IMR-90 (cell line): ENCODE measurements around the gene RHOU. TPM values are rescaled to one million over a fixed set of nuclear protein-coding genes. Genes with fewer than 3 reads are reported as not detected.

Experiments used
- ATAC-seq: fragments of 200-7000 bp; cut with Tn5 transposase; 2 replicates; pipeline ENCODE4 v1.9.1; 2020; ENCODE audit warnings: low read depth, mild to moderate bottlenecking, moderate library complexity
- BruUV-seq: library from RNA; stranded (reverse); fragments of 400-500 nt; replicated peaks from 2 replicates; lab custom pipeline; 2021; lab: Mats Ljungman, UMichigan
- CTCF ChIA-PET: fragments of 300-600 bp; formaldehyde crosslinking; extraction: SDS; loops from one replicate; lab custom pipeline; 2021; ENCODE audit warnings: antibody characterized with exemption; lab: Yijun Ruan, JAX
- POLR2A ChIA-PET: fragments of 300-600 bp; sonication (Branson Sonifier 250); formaldehyde crosslinking; loops from one replicate; lab custom pipeline; 2022; ENCODE audit warnings: antibody characterized with exemption; ENCODE audit not compliant: unreplicated experiment; lab: Charles Lee
- DNase-seq: peaks from one replicate; pipeline ENCODE4 v3.0.0; 2013
- H2AFZ ChIP-seq: replicated peaks from 2 replicates; pipeline ENCODE3; 2013; ENCODE audit warnings: low read length, mild to moderate bottlenecking; ENCODE audit not compliant: poor library complexity
- H2AK5ac ChIP-seq: 2 replicates; pipeline ENCODE4 v1.6.1; 2013; ENCODE audit warnings: low read depth, low read length, inconsistent platforms
- H2AK9ac ChIP-seq: replicated peaks from 2 replicates; pipeline ENCODE3; 2013; ENCODE audit warnings: mild to moderate bottlenecking, low read depth, low read length, moderate library complexity; ENCODE audit not compliant: poor library complexity
- H2BK120ac ChIP-seq: 2 replicates; pipeline ENCODE4 v1.6.1; 2013; ENCODE audit warnings: low read depth, low read length, inconsistent platforms
- H2BK15ac ChIP-seq: 3 replicates; pipeline ENCODE4 v1.6.1; 2013; ENCODE audit warnings: low read depth, low read length, inconsistent platforms
- H2BK20ac ChIP-seq: 2 replicates; pipeline ENCODE4 v1.6.1; 2013; ENCODE audit warnings: low read depth, mild to moderate bottlenecking, inconsistent platforms, low read length, moderate library complexity
- H2BK5ac ChIP-seq: 2 replicates; pipeline ENCODE4 v1.6.1; 2013; ENCODE audit warnings: mild to moderate bottlenecking, low read depth, low read length, inconsistent platforms; ENCODE audit not compliant: poor library complexity, severe bottlenecking
- H3K14ac ChIP-seq: replicated peaks from 2 replicates; pipeline ENCODE4 v1.6.1; 2013; ENCODE audit warnings: low read depth, low read length, inconsistent platforms
- H3K18ac ChIP-seq: 2 replicates; pipeline ENCODE4 v1.6.1; 2013; ENCODE audit warnings: low read depth, low read length, control low read depth
- H3K23ac ChIP-seq: 2 replicates; pipeline ENCODE4 v1.6.1; 2013; ENCODE audit warnings: low read depth, low read length, inconsistent platforms
- H3K27ac ChIP-seq: 2 replicates; pipeline ENCODE4 v1.5.1; 2013; ENCODE audit warnings: mild to moderate bottlenecking, control low read depth, low read length; ENCODE audit not compliant: insufficient read depth
- H3K27me3 ChIP-seq: 2 replicates; pipeline ENCODE4 v1.6.1; 2013; ENCODE audit warnings: low read length; ENCODE audit not compliant: control insufficient read depth, insufficient read depth
- H3K36me3 ChIP-seq: 2 replicates; pipeline ENCODE4 v1.6.1; 2013; ENCODE audit warnings: low read length, mixed read lengths; ENCODE audit not compliant: control insufficient read depth, insufficient read depth
- H3K4ac ChIP-seq: 2 replicates; pipeline ENCODE4 v1.6.1; 2013; ENCODE audit warnings: low read depth, low read length, inconsistent platforms
- H3K4me1 ChIP-seq: 2 replicates; pipeline ENCODE4 v1.6.1; 2013; ENCODE audit warnings: low read length, mixed read lengths; ENCODE audit not compliant: control insufficient read depth, insufficient read depth
- H3K4me2 ChIP-seq: 2 replicates; pipeline ENCODE4 v1.6.1; 2013; ENCODE audit warnings: low read depth, mild to moderate bottlenecking, control low read depth, low read length, moderate library complexity
- H3K4me3 ChIP-seq: 2 replicates; pipeline ENCODE4 v1.5.1; 2013; ENCODE audit warnings: low read depth, mild to moderate bottlenecking, control low read depth, low read length, moderate library complexity; ENCODE audit not compliant: insufficient read depth
- H3K56ac ChIP-seq: 2 replicates; pipeline ENCODE4 v1.6.1; 2013; ENCODE audit warnings: low read length, inconsistent platforms; ENCODE audit not compliant: insufficient read depth; ENCODE audit errors: extremely low read depth
- H3K79me1 ChIP-seq, 2 experiments: 2 replicates each; pipeline ENCODE4 v1.6.1; 2013; ENCODE audit warnings: low read length in 2 of 2, inconsistent platforms in 1 of 2, low read depth in 1 of 2
- H3K9ac ChIP-seq: 2 replicates; pipeline ENCODE4 v1.6.1; 2013; ENCODE audit warnings: low read depth, low read length, control low read depth
- H3K9me1 ChIP-seq: 2 replicates; pipeline ENCODE4 v1.6.1; 2013; ENCODE audit warnings: low read length, inconsistent platforms; ENCODE audit not compliant: insufficient read depth
- H3K9me3 ChIP-seq: 2 replicates; pipeline ENCODE4 v1.6.1; 2013; ENCODE audit warnings: low read length; ENCODE audit not compliant: control insufficient read depth, insufficient read depth
- H4K20me1 ChIP-seq: 2 replicates; pipeline ENCODE4 v1.6.1; 2013; ENCODE audit warnings: low read length, inconsistent platforms; ENCODE audit not compliant: insufficient read depth
- H4K5ac ChIP-seq: 2 replicates; pipeline ENCODE4 v1.6.1; 2013; ENCODE audit warnings: mild to moderate bottlenecking, low read depth, low read length, control low read depth
- H4K8ac ChIP-seq, 2 experiments: 2 replicates each; pipeline ENCODE4 v1.6.1; 2013; ENCODE audit warnings: low read depth in 2 of 2, low read length in 2 of 2, control low read depth in 1 of 2, inconsistent platforms in 1 of 2
- H4K91ac ChIP-seq: 2 replicates; pipeline ENCODE4 v1.6.1; 2013; ENCODE audit warnings: low read depth, low read length, inconsistent platforms; ENCODE audit not compliant: insufficient read depth
- BHLHE40 ChIP-seq: fragments of 150-350 bp; IDR thresholded peaks from 2 replicates; pipeline ENCODE4 v1.6.1; 2016; ENCODE audit warnings: mild to moderate bottlenecking, low read depth, low read length
- CEBPB ChIP-seq: IDR thresholded peaks from 2 replicates; pipeline ENCODE4 v1.6.1; 2012; ENCODE audit warnings: low read depth, low read length, improper control_type of control experiment
- MAFK ChIP-seq: IDR thresholded peaks from 2 replicates; pipeline ENCODE4 v1.6.1; 2012; ENCODE audit warnings: low read depth, low read length, improper control_type of control experiment
- MAZ ChIP-seq: IDR thresholded peaks from 2 replicates; pipeline ENCODE4 v1.6.1; 2012; ENCODE audit warnings: low read depth, mild to moderate bottlenecking, low read length, improper control_type of control experiment, moderate library complexity, borderline replicate concordance
- MXI1 ChIP-seq: IDR thresholded peaks from 2 replicates; pipeline ENCODE4 v1.6.1; 2012; ENCODE audit warnings: low read depth, mild to moderate bottlenecking, low read length, moderate library complexity, borderline replicate concordance
- POLR2A ChIP-seq: IDR thresholded peaks from 2 replicates; pipeline ENCODE4 v1.6.1; 2012; ENCODE audit warnings: mild to moderate bottlenecking, low read depth, low read length
- RAD21 ChIP-seq: IDR thresholded peaks from 2 replicates; pipeline ENCODE4 v1.6.1; 2012; ENCODE audit warnings: low read length, improper control_type of control experiment
- RFX5 ChIP-seq: IDR thresholded peaks from 2 replicates; pipeline ENCODE4 v1.8.0; 2012; ENCODE audit warnings: low read depth, mild to moderate bottlenecking, low read length, moderate library complexity
- SMC3 ChIP-seq: fragments of 150-350 bp; IDR thresholded peaks from 2 replicates; pipeline ENCODE4 v1.6.1; 2016; ENCODE audit warnings: low read depth, mild to moderate bottlenecking, antibody characterized with exemption, low read length, moderate library complexity
- WGBS, 2 experiments: methylation state at CpG; one replicate each; pipeline versions ENCODE4 v1.1.5 to v1.1.7; 2013; ENCODE audit warnings: missing lambda C conversion rate in 2 of 2; ENCODE audit not compliant: insufficient read length in 1 of 2; ENCODE audit errors: extremely low coverage in 2 of 2; 5-methylcytosine and 5-hydroxymethylcytosine counted together
- dilution Hi-C: fragments of 300-500 bp; cut with HindIII; formaldehyde crosslinking; loops from one replicate; pipeline ENCODE4 v1.14.3; 2018; ENCODE audit warnings: low sequenced_read_pairs; ENCODE audit not compliant: unreplicated experiment
- in situ Hi-C: fragments of 300-500 bp; cut with MboI; formaldehyde crosslinking; loops from 3 replicates; pipeline ENCODE4 v1.14.3; 2019; ENCODE audit warnings: low sequenced_read_pairs, inconsistent platforms, mixed read lengths
- intact Hi-C: fragments of 100-400 bp; cut with micrococcal nuclease; formaldehyde crosslinking; loops from 2 replicates; pipeline ENCODE4 v1.10.0; 2022
- polyA plus RNA-seq, 3 experiments: library from polyadenylated mRNA; depleted of rRNA; stranded (reverse); fragments of >200 nt; gene quantifications; 2 replicates each; pipeline ENCODE4 v1.2.3, GENCODE V29; 2012; ENCODE audit warnings: low replicate concordance in 1 of 3
- total RNA-seq: library from RNA; depleted of rRNA; stranded (reverse); fragments of >200 nt; gene quantifications from 2 replicates; pipeline ENCODE4 v1.2.3, GENCODE V29; 2012
- TF ChIP-seq, protein P1 (sequence below): conservative IDR thresholded peaks from 2 replicates; pipeline ENCODE4 v1.5.1; 2012; ENCODE audit warnings: mild to moderate bottlenecking, low read depth, low read length, improper control_type of control experiment

RHOU gene
- total and polyA plus RNA-seq, 2 of the 4 experiments (the other 2 are of a cell fraction) = 0.44 to 0.72 TPM

DNA sequence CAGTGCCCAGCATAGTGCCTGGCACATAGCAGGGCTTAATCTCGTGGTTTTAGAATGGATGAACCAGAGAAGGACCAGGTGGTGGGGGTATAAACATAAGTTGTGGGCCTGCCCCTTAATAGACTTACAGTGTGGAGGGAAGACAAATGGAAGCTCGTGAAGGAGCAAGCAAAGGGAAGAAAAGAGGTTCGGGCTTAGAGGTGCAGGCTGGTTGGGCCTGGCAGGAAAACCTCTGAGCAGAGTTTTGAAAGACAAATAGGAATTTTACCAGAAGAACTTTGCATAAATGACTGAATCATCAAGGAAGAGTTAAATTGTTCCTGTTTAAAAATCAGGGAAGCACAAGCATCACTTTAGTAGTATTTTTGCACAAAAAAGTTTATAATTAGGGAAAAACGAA, 4.5 kb downstream of the RHOU start:
- H3K4me2 ChIP-seq = no peak overlapping the region
- dilution Hi-C loops (no loop called here), in situ Hi-C loops (loop anchor here (10.0 kb wide), 1 partner anchor 495 kb away; no protein-coding TSS in a partner anchor), intact Hi-C loops (loop anchor here (5.0 to 10.0 kb wide), 2 partner anchors 222 to 515 kb away; no protein-coding TSS in a partner anchor)
- H4K20me1 ChIP-seq = no peaks in the 10 kb centered on the region
- H3K27me3 ChIP-seq = no peaks in the 10 kb centered on the region
- H3K18ac ChIP-seq = no peak overlapping the region
- no peak overlapping the region for H3K23ac ChIP-seq
- H3K9me1 ChIP-seq = no peaks in the 10 kb centered on the region; the same call in 1 of the 2 replicates
- H4K91ac ChIP-seq = no peak overlapping the region
- no peak for ATAC-seq
- ChIA-PET POLR2A (no interaction called here), CTCF (interaction anchor here (0.7 kb wide), 1 partner anchor 377 kb away, joined by 3 read pairs; no protein-coding TSS in a partner anchor)
- no peak overlapping the region for H3K56ac ChIP-seq
- no peak overlapping the region for H2AFZ ChIP-seq
- H3K27ac ChIP-seq = no peak overlapping the region
- no peak overlapping the region for H3K4ac ChIP-seq
- no peak overlapping the region for H2BK5ac ChIP-seq
- DNase-seq = no peak
- no peaks in the 10 kb centered on the region for H3K9me3 ChIP-seq
- H3K79me1 ChIP-seq = no peaks in the 10 kb centered on the region
- no TSS peak for BruUV-seq
- H4K8ac ChIP-seq = no peak overlapping the region
- 40% methylated on average over 1 of the region's 4 CpGs; no CpG with 5 or more reads in 1 of the 2 experiments for WGBS, 2 experiments
- H2AK5ac ChIP-seq = no peak overlapping the region
- no peak overlapping the region for H3K4me3 ChIP-seq
- no peak overlapping the region for H3K9ac ChIP-seq
- peaks cover 43% of the 10 kb centered on the region for H3K36me3 ChIP-seq
- H2AK9ac ChIP-seq = no peak overlapping the region
- no peak overlapping the region for H2BK15ac ChIP-seq
- no peak overlapping the region for H3K14ac ChIP-seq
- no peaks in the 10 kb centered on the region; the same call in 1 of the 2 replicates for H3K4me1 ChIP-seq
- H4K5ac ChIP-seq = no peak overlapping the region
- TF ChIP-seq MXI1 (no peak), MAZ (no peak), CEBPB (no peak), RFX5 (no peak), RAD21 (no peak), MAFK (no peak), BHLHE40 (no peak), SMC3 (no peak), POLR2A (no peak)
- TF ChIP-seq, protein P1, sequence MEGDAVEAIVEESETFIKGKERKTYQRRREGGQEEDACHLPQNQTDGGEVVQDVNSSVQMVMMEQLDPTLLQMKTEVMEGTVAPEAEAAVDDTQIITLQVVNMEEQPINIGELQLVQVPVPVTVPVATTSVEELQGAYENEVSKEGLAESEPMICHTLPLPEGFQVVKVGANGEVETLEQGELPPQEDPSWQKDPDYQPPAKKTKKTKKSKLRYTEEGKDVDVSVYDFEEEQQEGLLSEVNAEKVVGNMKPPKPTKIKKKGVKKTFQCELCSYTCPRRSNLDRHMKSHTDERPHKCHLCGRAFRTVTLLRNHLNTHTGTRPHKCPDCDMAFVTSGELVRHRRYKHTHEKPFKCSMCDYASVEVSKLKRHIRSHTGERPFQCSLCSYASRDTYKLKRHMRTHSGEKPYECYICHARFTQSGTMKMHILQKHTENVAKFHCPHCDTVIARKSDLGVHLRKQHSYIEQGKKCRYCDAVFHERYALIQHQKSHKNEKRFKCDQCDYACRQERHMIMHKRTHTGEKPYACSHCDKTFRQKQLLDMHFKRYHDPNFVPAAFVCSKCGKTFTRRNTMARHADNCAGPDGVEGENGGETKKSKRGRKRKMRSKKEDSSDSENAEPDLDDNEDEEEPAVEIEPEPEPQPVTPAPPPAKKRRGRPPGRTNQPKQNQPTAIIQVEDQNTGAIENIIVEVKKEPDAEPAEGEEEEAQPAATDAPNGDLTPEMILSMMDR = no peak
- H2BK20ac ChIP-seq = no peak overlapping the region
- H2BK120ac ChIP-seq = no peak overlapping the region
